Subcutaneous adipose tissue (tissue), 4 donors: ENCODE results near the gene TDRD9. TPM values are rescaled to one million over a fixed set of nuclear protein-coding genes. Genes with fewer than 3 reads are reported as not detected.

Experiments used
- CTCF ChIP-seq: fragments of 450-650 bp; IDR thresholded peaks from one replicate; pipeline ENCODE4 v1.5.1; 2016; ENCODE audit warnings: low read depth, mild to moderate bottlenecking, control low read depth, antibody characterized with exemption, moderate library complexity
- total RNA-seq, 4 donors: library from RNA; depleted of rRNA; stranded (reverse); fragments of >200 nt; gene quantifications; one replicate each; pipeline ENCODE4 v1.1.0, GENCODE V29; 2016

Gene TDRD9
- total RNA-seq, 4 donors from 2014 or later: 0.38 to 3.9 (median 1.2) TPM

- no peak for TF ChIP-seq CTCF
These were observed 32.3 kb downstream of the TDRD9 start for GRCh38 chr14:103960457-103961055.

- TF ChIP-seq CTCF: no peak
These were observed 33.8 kb downstream of the TDRD9 start for GRCh38 chr14:103961928-103962578.

- TF ChIP-seq CTCF: no peak
These were observed 38.4 kb downstream of the TDRD9 start for GRCh38 chr14:103966631-103967030.

- TF ChIP-seq CTCF: no peak
These were observed 41.7 kb downstream of the TDRD9 start for GRCh38 chr14:103969961-103970360.

GRCh38 chr14:103973354-103973753 lies 45.1 kb downstream of the TDRD9 start:
- no peak for TF ChIP-seq CTCF

- TF ChIP-seq CTCF: no peak
These were observed 46.3 kb downstream of the TDRD9 start for GRCh38 chr14:103974575-103974974.

- TF ChIP-seq CTCF: no peak
These were observed 55.9 kb downstream of the TDRD9 start for GRCh38 chr14:103984196-103984595.
